Measurements from ENCODE around the gene DCAF16.
"Not testable (repeated sequence)": the region's sequence is repeated elsewhere in the genome, so short reads cannot be mapped to it uniquely, and the experiment has no call there.

The DCAF16 gene

DNA sequence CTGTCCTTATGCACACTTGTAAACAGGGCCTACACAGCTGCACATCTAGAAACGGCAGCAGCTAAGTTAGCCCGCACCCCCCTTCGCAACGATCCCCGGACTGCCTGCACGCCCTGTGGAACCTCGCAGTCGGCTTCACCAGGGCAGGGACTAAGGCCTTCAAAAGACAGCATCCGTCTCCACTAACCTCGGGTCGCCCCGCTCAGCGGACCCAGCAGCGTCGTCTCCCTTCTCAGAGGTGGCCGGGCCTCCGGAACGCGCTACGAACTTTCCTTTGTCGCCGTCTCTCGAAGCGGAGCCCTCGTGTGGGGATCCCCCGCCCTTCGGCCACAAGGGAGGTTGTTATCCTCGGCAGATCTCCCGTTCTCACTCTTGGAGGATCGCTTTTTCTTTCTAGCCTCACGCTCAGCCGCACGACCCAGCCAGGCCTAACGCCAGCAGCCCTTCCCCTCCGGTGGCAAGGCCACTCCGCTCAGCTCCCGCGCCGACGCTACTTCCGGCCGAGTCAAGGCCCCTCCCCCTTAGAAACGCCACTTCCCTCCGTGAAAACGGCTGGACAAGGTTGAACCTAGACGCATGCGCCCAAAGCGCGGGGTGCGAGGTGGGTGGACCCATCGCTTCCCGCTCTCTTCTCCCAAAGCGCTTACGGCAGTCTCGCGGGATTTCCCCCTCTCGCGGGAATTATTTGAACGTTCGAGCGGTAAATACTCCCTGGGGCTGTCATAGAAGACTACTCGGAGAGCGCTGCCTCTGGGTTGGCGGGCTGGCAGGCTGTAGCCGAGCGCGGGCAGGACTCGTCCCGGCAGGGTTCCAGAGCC, at the start of gene DCAF16, which contains the start of gene NCAPG:
DCAF16 (minus strand) TSS at position 498 of the 818 bp plus-strand sequence. CDS start 6,616 bp downstream, outside the sequence.
NCAPG (plus strand) TSS at position 720 of the 818 bp plus-strand sequence. CDS start 99 bp downstream, outside the sequence.
- peak; percentile 94 to 99 for DNase-seq

- no peak for DNase-seq
These were observed 49.3 kb upstream of the DCAF16 start for GRCh38 chr4:17859793-17860406.

DNA sequence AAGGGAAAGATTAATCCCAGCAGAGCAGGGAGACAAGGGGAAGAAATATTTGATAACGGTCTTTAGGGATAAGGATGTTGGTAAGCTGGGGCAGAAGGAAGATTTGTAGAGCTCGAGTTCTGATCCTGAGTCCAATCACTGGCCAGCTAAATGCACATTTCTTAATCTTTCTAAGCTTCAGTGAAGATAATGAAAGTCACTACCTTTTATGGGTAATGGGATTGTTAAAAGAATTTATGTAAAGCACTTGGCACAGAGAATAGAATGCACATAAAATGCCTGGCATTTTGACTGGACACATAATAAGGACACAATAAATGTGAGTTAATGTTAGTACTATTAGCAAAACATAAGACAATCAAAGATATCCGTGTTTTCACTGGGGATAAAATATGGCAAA, 43.5 kb upstream of the DCAF16 start:
- no peak for DNase-seq

- DNase-seq, result no peak
These were observed 41.4 kb upstream of the DCAF16 start for GRCh38 chr4:17851959-17852358.

DNA sequence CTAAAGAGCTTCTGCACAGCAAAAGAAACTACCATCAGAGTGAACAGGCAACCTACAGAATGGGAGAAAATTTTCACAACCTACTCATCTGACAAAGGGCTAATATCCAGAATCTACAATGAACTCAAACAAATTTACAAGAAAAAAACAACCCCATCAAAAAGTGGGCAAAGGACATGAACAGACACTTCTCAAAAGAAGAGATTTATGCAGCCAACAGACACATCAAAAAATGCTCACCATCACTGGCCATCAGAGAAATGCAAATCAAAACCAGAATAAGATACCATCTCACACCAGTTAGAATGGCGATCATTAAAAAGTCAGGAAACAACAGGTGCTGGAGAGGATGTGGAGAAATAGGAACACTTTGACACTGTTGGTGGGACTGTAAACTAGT, 39.7 kb upstream of the DCAF16 start:
- not testable (repeated sequence) for DNase-seq

- no peak for DNase-seq
These were observed 35.7 kb upstream of the DCAF16 start for GRCh38 chr4:17846266-17846665.

DNA sequence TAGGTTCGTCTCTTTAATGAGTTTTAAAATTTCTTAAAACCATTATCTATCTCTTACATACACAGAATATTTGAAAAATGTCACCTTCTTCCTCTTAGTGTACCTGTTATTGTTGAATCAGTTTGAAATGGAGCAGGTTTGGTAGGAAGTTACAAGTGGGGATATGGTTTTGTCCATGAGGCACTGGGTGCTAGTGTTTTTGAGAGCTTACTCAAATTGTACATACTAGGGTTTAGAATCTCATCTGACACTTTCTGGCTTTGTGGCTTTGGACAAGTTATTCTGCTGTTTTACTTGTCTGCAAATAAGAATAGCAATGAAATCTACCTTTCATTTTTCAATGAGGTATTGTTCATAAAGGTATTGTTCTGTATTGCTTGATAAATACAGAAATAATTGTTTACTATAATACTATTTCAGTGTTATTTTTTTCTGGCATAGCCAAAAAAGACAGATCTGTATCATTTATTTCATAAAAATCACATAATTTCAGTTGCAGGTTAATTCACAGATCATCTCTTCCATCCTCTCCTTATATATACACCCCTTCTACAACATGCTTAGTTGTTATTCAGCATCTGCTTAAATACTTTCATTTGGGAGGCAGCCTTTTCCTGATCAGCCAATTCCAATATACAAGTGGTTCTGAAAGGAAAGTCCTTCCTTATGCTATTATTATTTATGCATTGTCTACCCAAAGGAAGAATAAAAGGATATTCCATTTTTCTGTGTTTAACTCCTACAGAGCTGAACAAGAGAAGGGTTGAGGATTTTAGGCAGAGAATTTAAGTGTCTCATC, 13.5 kb upstream of the DCAF16 start:
- DNase-seq, result no peak

DNA sequence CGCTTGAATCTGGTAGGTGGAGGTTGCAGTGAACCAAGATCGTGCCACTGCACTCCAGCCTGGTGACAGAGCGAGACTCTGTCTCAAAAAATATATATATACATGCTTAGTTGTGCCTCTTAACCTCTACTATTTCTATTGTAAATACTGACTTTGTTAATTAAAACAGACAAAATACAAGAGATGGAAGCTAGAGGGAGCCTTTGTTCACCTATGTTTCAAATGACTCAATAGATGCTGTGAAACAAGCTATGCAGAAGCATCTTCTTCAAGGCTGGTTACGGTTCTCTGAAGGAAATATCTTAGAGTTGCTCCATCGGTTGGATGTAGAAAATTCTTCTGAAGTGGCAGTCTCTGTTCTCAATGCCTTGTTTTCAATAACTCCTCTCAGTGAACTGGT, 6.5 kb upstream of the DCAF16 start:
- no peak for DNase-seq

DNA sequence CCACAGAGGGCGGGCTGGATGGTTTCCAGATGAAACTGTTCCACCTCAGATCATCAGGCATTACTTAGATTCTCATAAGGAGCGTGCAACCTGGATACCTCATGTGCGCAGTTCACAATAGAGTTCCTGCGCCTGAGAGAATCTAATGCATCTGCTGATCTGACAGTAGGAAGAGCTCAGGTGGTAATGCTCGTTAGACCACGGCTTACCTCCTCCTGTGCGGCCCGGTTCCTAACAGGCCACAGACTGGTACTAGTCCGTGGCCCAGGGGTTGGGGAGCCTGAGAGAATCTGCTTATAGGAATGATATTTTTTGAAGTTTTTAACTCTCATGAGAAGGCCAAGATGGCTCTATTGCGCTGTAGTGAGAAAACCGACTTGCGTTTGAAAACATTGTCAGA, 5.6 kb upstream of the DCAF16 start:
- no peak for DNase-seq

- no peak for DNase-seq
These were observed 3.6 kb upstream of the DCAF16 start for GRCh38 chr4:17814140-17814539.

GRCh38 chr4:17812801-17813200, 2.2 kb upstream of the DCAF16 start:
- DNase-seq, result no peak

DNA sequence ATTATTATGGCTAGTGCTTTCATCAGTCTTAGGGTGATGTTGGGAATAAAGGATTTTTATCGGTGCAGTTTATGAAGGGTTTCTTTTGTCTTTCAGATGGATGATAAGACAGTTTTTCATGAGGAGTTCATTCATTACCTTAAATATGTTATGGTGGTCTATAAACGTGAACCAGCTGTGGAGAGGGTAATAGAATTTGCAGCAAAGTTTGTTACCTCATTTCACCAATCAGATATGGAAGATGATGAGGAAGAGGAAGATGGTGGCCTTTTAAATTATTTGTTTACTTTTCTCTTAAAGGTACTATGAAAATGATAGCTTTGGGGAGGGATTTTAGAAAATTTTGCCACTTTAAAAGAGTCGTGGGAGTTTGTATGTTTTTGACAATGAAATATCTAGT, 1.6 kb upstream of the DCAF16 start:
- no peak for DNase-seq

GRCh38 chr4:17811078-17811603, 584 bp upstream of the DCAF16 start:
- DNase-seq, result no peak

- DNase-seq, result no peak
These were observed 890 bp downstream of the DCAF16 start for GRCh38 chr4:17809667-17810066.

DNA sequence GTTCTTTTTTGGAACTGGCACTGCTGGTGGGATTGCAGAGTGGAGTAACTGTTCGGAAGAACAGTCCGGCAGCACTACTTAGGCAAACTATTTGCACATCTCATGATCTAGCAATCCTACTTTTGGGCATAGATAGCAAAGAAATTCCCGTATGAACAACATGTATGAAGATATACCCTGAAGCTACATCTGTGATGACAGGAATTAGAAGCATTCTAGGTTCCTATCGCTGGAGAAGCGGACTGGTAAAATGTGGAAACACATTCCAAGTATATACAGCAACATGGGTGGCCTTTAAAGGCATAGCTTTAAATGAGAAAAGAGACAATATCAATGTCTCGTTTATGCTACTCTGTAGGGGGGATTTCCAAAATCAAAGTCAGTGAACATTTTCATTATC, 3.1 kb downstream of the DCAF16 start:
- no peak for DNase-seq

DNA sequence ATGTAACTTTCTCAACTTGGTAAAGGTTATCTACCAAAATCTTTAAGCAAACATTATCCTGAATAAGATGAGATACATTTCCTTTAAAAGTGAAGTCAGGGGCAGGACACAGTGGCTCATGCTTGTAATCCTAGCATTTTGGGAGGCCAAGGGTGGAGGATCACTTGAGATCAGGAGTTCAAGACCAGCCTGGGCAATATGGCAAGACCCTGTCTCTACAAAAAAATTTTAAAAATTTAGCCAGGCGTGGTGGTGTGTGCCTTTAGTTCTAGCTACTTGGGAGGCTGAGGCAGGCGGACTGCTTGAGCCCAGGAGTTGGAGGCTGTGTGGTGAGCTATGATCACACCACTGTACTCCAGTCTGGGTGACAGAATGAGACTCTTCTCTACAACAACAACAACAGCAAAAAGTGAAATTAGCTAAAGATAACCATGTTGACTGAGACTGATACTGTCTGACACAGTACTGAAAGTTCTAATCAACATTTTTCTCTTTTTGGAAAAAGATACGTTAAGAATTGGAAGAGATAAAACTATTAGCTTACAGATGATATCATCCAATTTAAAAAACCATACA, 4.9 kb downstream of the DCAF16 start:
- DNase-seq, result no peak

DNA sequence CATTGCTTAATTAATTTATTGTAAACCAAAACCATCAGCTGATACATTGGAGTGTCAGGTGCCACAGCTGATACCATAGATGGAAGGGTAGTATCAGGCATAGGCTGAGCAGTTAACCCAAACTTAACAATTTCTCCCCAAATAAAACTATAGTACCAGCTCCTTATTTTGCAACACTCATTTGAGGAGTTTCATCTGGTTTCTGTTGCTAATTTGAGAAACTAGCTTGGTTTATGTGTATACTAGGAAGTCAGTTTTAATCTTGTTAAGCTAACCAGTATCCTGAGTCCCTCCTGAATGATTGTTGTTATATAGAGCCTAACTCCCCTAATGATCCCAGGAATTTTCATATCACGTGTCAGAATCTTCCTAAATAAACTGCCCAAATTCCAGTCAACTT, 12.7 kb downstream of the DCAF16 start:
- no peak for DNase-seq

DNA sequence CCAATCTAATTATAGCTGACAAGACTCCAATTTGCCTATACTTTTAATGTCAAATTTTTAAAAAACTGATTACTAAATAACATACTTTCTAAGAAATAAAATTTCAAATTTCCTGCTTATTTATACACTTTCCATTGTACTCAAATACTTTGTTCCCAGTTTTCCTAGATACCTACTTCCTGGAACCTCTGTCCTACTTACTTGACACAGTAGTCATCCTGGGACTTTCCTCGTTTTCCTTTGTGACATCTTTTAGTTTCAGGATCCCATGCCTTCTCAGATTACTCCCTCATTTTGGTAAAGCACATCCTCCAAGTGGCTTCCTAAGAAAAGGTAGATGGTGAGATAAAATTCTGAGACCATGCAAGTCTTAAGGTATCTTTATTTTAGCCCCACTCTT, 15.8 kb downstream of the DCAF16 start:
- DNase-seq, result no peak

GRCh38 chr4:17788956-17789355, 21.6 kb downstream of the DCAF16 start:
- DNase-seq, result no peak

- no peak for DNase-seq
These were observed 23.2 kb downstream of the DCAF16 start for GRCh38 chr4:17787315-17787714.

DNA sequence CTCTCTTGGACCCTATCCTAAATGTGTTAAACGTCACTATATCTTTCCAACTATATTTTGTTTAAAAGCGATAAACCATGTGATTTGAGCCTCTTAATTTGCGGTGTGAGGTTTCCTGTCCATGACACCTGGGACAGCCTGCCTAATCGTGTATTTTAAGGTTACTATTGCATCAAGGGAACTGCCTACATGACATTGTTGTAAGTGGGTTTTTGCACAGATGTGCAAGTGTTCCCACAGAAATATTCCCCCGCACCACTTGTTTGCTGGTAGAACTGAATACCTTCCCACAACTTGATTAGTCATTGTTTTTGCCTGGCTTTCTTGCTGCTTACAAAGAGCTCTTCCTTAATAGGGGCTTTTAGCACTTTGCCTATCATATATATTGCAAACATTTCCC, 24.0 kb downstream of the DCAF16 start:
- no peak for DNase-seq

DNA sequence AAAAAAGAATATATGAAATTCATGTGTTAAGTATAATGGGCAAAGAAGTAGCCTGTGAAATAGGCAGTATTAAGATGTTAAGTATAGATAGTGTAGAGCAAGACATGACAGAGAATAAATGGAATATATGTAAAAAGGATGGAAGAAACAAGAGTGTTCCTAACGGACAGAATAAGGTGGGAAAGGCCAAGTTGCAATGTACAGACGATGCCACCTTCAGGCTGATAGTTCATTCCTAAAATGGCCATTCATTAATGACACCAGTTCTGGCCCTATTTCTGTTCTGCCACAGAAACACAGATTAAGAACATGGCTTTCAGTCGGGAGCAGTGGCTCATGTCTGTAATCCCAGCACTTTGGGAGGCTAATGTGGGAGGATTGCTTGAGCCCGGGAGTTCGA, 24.7 kb downstream of the DCAF16 start:
- no peak for DNase-seq

Measured in cerebellar nuclear complex (tissue), 1 donor.